ENCODE data around the gene LMTK2.

Gene LMTK2

GRCh38 chr7:98240961-98241673 is 134.5 kb downstream of the LMTK2 start:
- peak; percentile 30 to 37 for DNase-seq

DNA sequence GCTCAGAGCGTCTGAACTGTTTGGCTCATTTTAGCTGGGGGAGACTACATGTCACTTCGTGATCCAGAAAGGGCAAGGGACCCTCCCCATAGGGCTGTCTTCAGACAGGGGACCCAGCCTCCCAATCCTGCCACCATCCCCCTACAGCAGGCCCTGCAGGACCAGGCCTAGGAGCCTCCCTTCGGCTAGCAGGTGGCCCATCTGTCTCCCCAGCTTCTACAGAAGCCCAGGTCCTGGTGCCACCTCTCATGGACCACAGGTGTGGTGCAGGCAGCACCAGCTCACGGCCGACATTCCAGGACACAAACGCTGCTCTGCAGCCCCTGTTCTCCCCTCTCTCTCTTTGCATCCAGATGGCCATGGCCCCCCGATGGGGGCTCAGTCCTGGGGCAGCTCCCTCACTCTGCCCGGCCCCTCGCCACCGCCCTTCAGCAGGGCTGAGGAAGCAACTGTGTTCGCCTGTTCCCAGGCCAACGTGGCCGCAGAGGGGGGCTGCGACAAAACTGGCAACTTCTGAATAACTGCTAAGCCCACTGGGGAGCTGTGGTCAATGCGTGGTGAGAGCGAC is 135.1 kb downstream of the LMTK2 start:
- no peak for DNase-seq

DNA sequence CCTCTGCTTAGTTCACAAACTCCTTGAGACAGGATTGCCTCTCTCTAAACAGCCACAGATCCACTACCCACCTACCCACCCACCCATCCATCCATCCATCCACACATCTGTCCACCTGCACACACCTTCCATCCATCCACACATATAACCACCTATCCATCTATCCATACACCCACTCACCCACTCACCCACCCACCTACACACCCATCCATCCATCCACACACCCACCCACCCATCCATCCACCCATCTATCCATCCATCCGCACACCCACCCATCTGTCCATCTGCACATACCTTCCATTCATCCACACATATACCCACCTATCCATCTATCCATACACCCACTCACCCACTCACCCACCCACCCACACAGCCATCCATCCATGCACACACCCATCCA is 135.7 kb downstream of the LMTK2 start:
- no peak for DNase-seq

DNA sequence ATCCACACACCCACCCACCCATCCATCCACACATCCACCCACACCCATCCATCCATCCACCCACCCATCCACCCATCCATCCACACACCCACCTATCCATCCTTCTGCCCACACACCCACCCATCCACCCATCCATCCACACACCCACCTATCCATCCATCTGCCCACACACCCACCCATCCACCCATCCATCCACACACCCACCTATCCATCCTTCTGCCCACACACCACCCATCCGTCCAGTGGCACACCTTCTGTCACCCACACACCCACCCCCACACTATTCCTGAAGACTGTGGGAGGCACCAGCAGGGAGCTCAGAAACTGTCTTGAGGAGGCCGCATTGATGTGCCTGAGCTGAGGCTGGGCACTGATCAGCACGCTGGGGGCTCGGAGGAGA is 136.3 kb downstream of the LMTK2 start:
- DNase-seq = no peak

GRCh38 chr7:98244871-98245270 is 138.2 kb downstream of the LMTK2 start:
- DNase-seq = no peak

DNA sequence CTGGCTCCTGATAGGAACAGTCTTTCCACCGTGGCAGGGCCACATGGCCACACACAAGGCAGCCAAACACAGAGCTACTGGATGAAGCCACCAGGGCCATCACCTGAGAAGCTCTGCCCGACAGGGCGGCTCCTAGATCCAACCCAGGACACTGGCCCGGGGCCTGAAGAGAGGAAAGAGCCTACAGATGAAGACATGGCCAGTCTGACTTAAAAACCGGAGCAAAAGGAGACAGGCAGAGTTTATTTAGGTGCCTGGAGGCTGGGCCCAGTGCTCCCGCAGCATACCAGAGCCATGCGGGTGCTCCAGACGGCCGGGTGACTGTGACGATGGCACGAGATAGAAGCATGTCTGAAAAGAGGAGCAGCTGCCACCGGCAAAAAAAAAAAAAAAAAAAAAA is 141.5 kb downstream of the LMTK2 start:
- no peak for DNase-seq

GRCh38 chr7:98249106-98249505 is 142.4 kb downstream of the LMTK2 start:
- DNase-seq = no peak

- peak; percentile 36 for DNase-seq
Observed at GRCh38 chr7:98250789-98251188, 144.1 kb downstream of the LMTK2 start.

DNA sequence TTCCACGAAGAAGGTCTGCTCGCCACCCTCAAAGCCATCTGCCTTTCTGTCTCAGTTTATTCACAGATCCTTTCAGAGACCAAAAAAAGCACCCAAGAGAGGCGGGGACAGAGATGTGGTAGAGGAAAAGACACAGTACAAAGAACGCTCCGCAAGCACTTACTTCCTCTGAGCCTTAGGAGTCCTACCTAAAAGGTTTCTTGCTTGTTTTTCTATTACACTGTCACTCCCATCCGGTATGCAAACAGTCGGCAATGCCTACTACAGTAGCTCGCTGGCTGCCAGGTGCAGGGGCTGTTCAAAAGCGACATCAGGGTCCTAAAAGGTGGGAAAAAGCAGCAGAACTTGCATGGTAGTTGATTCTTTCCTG is 144.6 kb downstream of the LMTK2 start:
- DNase-seq = peak; percentile 5 to 29

GRCh38 chr7:98251601-98252424 is 145.2 kb downstream of the LMTK2 start, which contains the start of gene TECPR1:
TECPR1 (minus strand) TSS chr7:98252232; CDS start chr7:98246146, 6,086 bp downstream.
- peak; percentile 90 for DNase-seq

- DNase-seq = no peak
Observed at GRCh38 chr7:98252425-98253054, 145.9 kb downstream of the LMTK2 start.

- DNase-seq = no peak
Observed at GRCh38 chr7:98254516-98254915, 147.9 kb downstream of the LMTK2 start.

DNA sequence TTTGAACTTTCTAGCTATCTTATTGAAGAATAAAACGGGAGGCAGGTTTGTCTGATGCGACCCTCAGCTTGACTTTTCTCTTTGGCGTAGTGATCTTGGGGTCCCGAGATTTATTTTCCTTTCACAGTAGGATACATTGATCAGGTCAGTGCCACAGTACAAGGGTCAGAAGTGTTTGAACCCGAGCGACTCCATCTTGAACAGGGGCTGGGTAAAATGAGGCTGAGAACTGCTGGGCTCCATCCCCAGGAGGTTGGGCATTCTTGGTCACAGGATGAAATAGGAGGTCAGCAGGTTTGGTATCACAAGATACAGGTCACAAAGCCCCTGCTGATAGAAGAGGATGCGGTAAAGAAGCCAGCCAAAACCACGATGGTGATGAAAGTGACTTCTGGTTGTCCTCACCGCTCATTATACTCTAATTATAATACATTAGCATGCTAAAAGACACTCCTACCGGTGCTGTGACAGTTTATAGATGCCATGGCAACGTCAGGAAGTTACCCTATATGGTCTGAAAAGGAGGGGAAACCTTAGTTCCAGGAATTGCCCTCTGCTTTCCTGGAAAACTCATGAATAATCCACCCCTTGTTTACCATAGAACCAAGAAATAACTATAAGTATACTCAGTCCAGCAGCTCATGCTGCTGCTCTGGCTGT is 148.4 kb downstream of the LMTK2 start:
- DNase-seq = no peak

DNA sequence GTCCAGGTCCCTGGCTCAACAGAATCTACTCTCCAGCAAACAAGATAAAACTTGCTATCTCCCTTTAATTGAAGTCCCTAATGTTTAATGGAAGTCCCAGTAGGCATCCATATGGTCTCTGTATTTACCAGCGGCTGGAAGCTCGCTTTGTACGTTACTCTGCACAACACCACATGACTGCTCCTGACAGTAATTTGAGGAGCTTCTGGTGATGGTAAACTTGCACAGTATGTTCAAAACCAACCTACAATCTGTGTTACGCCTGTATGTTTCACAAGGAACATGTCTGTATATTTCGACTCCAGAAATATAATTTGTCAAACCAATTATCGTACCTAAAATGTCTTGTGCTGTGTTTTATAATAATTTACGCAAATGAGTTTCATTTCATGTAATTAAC is 149.8 kb downstream of the LMTK2 start:
- no peak for DNase-seq

DNA sequence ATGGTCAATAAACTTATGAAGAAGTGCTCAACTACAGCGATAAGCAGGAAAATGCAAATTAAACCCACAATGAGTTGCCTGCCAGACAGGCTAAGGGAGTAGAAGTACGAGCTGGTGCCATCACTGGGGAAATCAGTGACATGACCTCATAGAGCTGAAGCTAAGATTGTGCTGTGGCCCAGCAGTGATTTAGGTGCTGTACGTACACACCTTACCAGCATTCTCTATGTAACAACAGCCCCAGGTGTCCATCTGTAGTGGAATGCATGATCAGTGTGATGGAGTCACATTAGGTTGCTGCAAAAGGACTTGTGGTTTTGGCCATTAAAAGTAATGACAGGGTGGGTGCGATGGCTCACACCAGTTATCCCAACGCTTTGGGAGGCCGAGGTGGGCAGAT is 151.0 kb downstream of the LMTK2 start:
- no peak for DNase-seq
